ENCODE measurements around the gene PLIN5.
A peak's percentile ranks its signal among the peaks of the same experiment; 100 is the strongest.

PLIN5 gene

GRCh38 chr19:4534836-4535658 lies at the start of gene PLIN5:
TSS of gene PLIN5 (minus strand) at chr19:4535224. CDS start at chr19:4534074, 1,150 bp downstream.
- peak; percentile 17 for DNase-seq

- no peak for DNase-seq
Observed at GRCh38 chr19:4583961-4584669, 49.1 kb upstream of the PLIN5 start.

GRCh38 chr19:4582980-4583842 lies 48.2 kb upstream of the PLIN5 start:
- DNase-seq, result no peak

GRCh38 chr19:4581666-4582553 lies 46.9 kb upstream of the PLIN5 start:
- no peak for DNase-seq

- DNase-seq, result no peak
Observed at GRCh38 chr19:4580961-4581665, 46.1 kb upstream of the PLIN5 start.

GRCh38 chr19:4580021-4580901 lies 45.2 kb upstream of the PLIN5 start:
- DNase-seq, result no peak

- DNase-seq, result no peak
Observed at GRCh38 chr19:4579389-4579788, 44.4 kb upstream of the PLIN5 start.

- DNase-seq, result no peak
Observed at GRCh38 chr19:4578552-4579248, 43.7 kb upstream of the PLIN5 start.

GRCh38 chr19:4577020-4577782 lies 42.2 kb upstream of the PLIN5 start:
- DNase-seq, result no peak

GRCh38 chr19:4576016-4576933 lies 41.3 kb upstream of the PLIN5 start:
- peak; percentile 46 for DNase-seq

- DNase-seq, result no peak
Observed at GRCh38 chr19:4575267-4576015, 40.4 kb upstream of the PLIN5 start.

GRCh38 chr19:4573682-4574081 lies 38.7 kb upstream of the PLIN5 start:
- no peak for DNase-seq

- no peak for DNase-seq
Observed at GRCh38 chr19:4571305-4571917, 36.4 kb upstream of the PLIN5 start.

GRCh38 chr19:4570916-4571304 lies 35.9 kb upstream of the PLIN5 start:
- DNase-seq, result no peak

- DNase-seq, result no peak
Observed at GRCh38 chr19:4570402-4570801, 35.4 kb upstream of the PLIN5 start.

- no peak for DNase-seq
Observed at GRCh38 chr19:4568886-4569285, 33.9 kb upstream of the PLIN5 start.

- DNase-seq, result peak; percentile 34
Observed at GRCh38 chr19:4567584-4568071, 32.6 kb upstream of the PLIN5 start.

All from activated CD4-positive, alpha-beta T cell treated with anti-CD3 and anti-CD28 coated beads for 1 hour (primary cell).